SH-SY5Y (cell line): ENCODE data around the gene GIGYF1.

Source experiments
- GATA2 ChIP-seq: IDR thresholded peaks from 2 replicates; pipeline ENCODE4 v1.6.1; 2011; ENCODE audit warnings: mild to moderate bottlenecking, low read depth, low read length
- GATA3 ChIP-seq: IDR thresholded peaks from 2 replicates; pipeline ENCODE4 v1.6.1; 2011; ENCODE audit warnings: low read depth, mild to moderate bottlenecking, low read length, moderate library complexity

Gene GIGYF1

GRCh38 chr7:100689230-100690135 is 4.6 kb downstream of the GIGYF1 start:
- TF ChIP-seq GATA2 (no peak), GATA3 (no peak)

- no peak for TF ChIP-seq GATA2
- TF ChIP-seq GATA3 = no peak
These were observed 5.7 kb downstream of the GIGYF1 start for GRCh38 chr7:100688326-100688860.

GRCh38 chr7:100687751-100688300 is 6.2 kb downstream of the GIGYF1 start:
- TF ChIP-seq GATA2 (no peak), GATA3 (no peak)

- no peak for TF ChIP-seq GATA2
- no peak for TF ChIP-seq GATA3
These were observed 6.8 kb downstream of the GIGYF1 start for GRCh38 chr7:100687261-100687660.

- TF ChIP-seq GATA3 (no peak), GATA2 (no peak)
These were observed 7.2 kb downstream of the GIGYF1 start for GRCh38 chr7:100686822-100687211.

- no peak for TF ChIP-seq GATA2
- TF ChIP-seq GATA3 = no peak
These were observed 7.7 kb downstream of the GIGYF1 start for GRCh38 chr7:100686201-100686821.

GRCh38 chr7:100685631-100686145 is 8.4 kb downstream of the GIGYF1 start:
- TF ChIP-seq GATA3 = no peak
- no peak for TF ChIP-seq GATA2

- TF ChIP-seq GATA2 = no peak
- TF ChIP-seq GATA3 = no peak
These were observed 8.9 kb downstream of the GIGYF1 start for GRCh38 chr7:100685049-100685605.

GRCh38 chr7:100684534-100685042 is 9.5 kb downstream of the GIGYF1 start:
- TF ChIP-seq GATA3 = no peak
- no peak for TF ChIP-seq GATA2

GRCh38 chr7:100683659-100684533 is 10.2 kb downstream of the GIGYF1 start:
- TF ChIP-seq GATA2 = no peak
- TF ChIP-seq GATA3 = no peak

GRCh38 chr7:100682991-100683658 is 10.9 kb downstream of the GIGYF1 start:
- TF ChIP-seq GATA2 (no peak), GATA3 (no peak)

- TF ChIP-seq GATA3 (no peak), GATA2 (no peak)
These were observed 11.8 kb downstream of the GIGYF1 start for GRCh38 chr7:100682228-100682741.
